ENCODE measurements around the gene SRSF9.
"Not testable (repeated sequence)": the region's sequence is repeated elsewhere in the genome, so short reads cannot be mapped to it uniquely, and the experiment has no call there.

Gene SRSF9

GRCh38 chr12:120481022-120481767, 11.6 kb upstream of the SRSF9 start:
- no peak for DNase-seq (ENCODE audit: low read depth)

DNA sequence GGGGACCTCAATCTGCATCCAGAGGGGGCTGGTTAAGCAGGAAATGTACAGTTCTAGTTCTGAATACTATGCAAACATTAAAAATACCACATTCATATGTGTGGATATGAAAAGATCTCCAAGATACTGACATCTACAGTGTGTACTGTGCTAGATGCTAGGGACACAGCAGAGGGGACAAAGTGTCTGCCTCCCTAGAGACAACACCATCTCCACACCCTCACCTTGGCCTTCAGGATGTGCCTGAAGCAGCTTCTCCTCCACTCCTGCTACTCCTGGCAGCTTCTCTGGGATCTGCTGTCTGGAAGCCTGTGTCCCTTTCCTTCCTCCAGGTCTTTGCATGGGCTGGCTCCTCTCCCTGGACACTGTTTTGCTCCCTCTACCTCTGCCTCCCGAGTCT, 10.7 kb upstream of the SRSF9 start:
- DNase-seq (ENCODE audit: low read depth) = no peak

DNA sequence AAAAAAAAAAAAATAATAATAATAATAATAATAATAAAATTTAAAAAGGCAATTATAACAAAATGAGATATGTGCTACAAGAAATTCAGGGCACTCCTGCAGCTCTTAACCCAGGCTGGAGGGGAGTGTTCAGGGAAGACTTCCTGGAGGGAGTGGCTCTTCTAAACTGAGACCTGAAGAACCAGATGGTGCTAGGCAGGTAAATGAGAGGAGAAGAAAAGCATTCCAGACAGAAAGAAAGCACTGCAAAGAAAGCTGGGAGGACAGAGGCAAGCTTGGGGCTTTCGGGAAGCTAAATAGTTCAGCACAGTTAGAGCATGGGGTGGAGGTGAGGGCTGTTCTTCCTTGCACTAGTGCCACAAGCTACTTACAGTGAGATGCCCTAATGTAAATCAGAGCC, 9.9 kb upstream of the SRSF9 start:
- DNase-seq (ENCODE audit: low read depth) = no peak

- DNase-seq (ENCODE audit: low read depth) = no peak
Observed at GRCh38 chr12:120475643-120476042, 6.1 kb upstream of the SRSF9 start.

GRCh38 chr12:120474616-120474960, 5.0 kb upstream of the SRSF9 start:
- DNase-seq (ENCODE audit: low read depth) = no peak

DNA sequence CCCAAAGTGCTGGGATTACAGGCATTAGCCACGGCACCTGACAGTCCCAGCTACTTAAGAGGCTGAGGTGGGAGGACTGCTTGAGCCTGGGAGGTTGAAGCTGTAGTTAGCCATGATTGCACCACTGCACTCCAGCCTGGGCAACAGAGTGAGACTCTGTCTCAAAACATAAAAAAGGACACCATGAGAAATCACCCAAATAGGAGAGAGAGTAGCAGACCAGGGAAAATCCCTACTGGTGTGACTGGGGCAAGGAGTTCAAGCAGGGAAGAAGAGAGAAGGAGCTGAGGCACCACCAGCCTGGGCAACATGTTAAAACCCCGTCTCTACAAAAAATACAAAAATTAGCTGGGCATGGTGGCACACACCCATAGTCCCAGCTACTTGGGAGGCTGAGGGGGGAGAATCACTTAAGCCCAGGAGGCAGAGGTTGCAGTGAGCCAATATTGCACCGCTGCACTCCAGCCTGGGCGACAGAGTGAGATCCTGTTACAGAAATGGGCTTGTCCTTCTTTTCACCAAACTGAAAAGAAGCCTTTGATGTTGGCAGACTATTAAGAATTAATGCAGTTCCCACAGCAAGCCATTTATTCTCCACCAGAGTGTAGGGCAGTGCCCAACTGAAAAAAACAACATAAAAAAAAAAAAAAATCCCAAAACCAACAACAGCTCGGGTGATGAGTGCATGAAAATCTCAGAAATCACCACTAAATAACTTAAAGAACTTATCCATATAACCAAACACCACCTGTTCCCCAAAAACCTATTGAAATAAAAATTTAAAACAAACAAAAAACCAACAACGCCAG, 4.5 kb upstream of the SRSF9 start:
- DNase-seq (ENCODE audit: low read depth) = no peak

DNA sequence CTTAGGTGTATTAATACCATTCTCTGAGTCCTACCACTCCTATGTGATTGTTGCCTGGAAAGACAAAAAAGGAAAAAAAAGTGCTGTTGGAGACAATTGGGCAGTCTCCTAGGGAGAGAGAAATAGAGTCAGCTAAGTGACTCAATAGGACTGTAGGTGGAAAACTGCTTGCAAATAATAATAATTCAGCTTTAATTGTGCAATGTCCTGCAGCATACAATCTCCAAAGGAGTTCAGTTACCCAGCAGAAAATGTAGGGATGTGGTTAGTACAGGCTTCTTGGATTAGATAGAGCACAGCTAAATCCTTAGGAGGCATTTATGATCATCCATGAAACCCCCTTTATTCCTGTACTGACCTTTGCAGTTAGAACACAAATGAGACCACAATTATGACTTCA, 3.0 kb upstream of the SRSF9 start:
- DNase-seq (ENCODE audit: low read depth) = no peak

- no peak for DNase-seq (ENCODE audit: low read depth)
Observed at GRCh38 chr12:120470150-120470784, 719 bp upstream of the SRSF9 start.

- peak; percentile 47 for DNase-seq (ENCODE audit: low read depth)
Observed at GRCh38 chr12:120468821-120469449, 613 bp downstream of the SRSF9 start.

GRCh38 chr12:120468325-120468820, 1.2 kb downstream of the SRSF9 start:
- no peak for DNase-seq (ENCODE audit: low read depth)

GRCh38 chr12:120467439-120467838, 2.1 kb downstream of the SRSF9 start:
- no peak for DNase-seq (ENCODE audit: low read depth)

GRCh38 chr12:120466560-120467315, 2.8 kb downstream of the SRSF9 start:
- DNase-seq (ENCODE audit: low read depth) = no peak

DNA sequence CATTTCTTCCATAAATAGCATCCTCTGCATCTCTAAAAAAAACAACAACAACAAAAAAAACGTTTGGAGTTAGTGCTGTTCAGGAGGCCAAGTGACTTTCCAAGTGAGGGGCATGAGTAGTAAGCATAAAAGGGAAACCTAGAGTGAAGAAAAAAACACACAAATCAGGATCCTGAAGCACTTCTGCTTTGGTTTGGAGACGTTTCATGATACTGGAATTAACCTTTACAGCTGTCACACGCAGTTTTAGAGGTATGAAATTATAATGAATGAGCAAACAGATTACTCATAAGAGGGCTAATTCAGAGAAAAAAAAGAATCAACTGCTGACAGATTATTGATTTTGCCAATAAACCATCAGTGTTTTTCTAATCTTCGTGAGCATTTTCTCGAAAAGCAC, 3.8 kb downstream of the SRSF9 start:
- DNase-seq (ENCODE audit: low read depth) = no peak

- no peak for DNase-seq (ENCODE audit: low read depth)
Observed at GRCh38 chr12:120463712-120464111, 5.8 kb downstream of the SRSF9 start.

DNA sequence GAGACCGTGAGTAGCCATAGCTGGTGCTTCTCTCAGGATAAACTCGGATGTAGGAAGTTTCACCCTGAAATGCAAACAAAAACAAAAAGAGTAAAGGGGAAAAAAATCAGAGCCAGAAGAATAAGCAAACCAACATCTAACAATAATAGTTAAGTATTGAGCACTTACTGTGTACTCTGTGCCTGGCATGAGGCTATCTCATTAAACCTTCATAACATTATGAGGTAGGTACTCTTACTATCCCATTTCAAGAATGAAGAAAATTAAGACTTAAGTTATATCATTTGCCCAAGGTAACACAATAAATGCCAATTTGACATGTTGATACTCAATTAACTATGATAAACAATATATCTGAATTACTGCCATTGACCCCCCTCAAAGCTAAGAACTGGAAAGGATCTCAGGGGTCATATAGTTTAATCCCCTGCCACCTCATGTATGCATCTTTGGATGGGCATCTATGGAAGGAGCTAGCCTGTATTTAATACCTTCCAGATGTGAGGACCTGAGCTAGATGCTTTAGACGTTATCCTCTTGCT, 7.4 kb downstream of the SRSF9 start:
- DNase-seq (ENCODE audit: low read depth) = no peak

DNA sequence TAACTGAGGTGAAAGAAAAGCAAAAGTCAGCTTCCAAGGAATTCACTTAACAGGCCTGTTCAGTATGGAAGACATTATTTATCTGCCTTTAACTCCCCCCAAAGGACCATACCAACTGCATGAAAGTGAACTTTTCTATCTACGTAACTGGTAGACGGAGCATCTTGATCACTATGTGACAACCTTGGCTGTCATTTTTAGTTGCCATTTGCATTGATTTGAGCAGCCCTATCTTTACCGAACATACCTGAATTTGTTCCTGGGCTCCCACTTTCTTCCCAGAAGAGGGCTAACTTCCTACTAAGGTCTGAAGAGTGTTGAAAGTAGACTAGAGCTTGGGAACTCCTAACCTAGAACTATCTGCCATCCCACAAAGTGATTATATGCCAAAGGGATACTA, 9.4 kb downstream of the SRSF9 start:
- DNase-seq (ENCODE audit: low read depth) = no peak

GRCh38 chr12:120457133-120457532, 12.4 kb downstream of the SRSF9 start:
- no peak for DNase-seq (ENCODE audit: low read depth)

GRCh38 chr12:120455302-120455701, 14.2 kb downstream of the SRSF9 start:
- DNase-seq (ENCODE audit: low read depth) = no peak

DNA sequence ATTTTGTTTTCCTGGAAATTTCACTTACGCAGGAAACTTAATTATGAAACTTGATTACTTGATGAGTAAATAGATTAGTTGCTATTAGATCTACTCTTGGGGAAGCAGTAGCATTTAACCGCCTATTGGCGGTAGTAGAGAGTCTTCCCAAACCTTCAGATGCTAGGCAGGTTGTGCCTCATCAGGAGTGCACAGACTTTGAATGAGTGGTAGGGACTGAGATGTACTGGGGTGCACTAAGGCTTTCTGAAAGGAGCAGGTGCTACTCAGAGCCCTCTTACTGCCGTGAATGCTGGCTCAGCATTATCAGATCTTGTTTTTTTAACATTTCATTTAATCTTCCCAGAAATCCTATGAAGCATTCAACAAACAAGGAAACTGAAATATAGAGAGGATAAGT, 15.6 kb downstream of the SRSF9 start:
- no peak for DNase-seq (ENCODE audit: low read depth)

DNA sequence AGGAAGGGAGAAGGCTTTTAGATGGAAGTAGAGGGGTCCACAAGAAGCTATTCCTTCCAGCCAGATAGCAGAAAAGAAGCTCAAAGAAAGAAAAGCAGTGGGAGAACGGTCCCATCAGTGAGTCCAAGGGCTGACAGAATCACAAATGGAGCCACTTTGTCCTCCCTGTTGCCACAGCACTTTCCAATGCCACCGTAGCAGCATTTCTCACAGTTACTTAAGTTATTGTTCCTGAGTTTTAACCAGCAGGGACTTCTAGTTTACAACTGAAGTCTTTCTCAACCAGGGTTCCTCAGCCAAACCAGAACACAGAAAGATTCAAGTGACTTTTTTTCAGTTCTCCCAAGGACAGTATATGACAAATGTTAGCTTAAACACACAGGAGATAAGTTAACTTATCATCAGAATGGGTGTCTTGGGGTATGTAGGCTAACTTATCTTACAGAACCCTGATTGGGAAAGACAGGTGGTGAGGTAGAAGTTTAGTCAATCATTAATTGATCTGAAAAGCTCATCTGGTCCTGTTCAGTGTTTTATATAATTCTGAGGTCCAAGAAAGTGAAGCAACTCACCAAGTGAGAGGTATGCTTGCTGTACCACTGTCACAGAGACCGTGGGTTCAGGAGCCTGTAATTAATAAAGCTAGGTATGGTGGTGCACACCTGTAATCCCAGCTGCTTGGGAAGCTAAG, 16.3 kb downstream of the SRSF9 start:
- DNase-seq (ENCODE audit: low read depth) = no peak

DNA sequence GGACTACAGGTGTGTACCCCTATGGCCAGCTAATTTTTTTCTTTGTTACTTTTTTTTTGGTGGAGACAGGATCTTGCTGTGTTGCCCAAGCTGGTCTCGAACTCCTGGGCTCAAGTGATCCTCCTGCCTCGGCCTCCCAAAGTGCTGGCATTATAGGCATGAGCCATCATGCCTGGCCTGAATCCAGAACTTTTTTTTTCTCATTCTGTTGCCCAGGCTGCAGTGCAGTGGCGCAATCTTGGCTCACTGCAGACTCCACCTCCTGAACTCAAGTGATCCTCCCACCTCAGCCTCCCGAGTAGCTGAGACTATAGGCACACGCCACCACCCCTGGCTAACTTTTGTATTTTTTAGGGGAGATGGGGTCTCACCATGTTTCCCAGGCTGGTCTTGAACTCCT, 17.0 kb downstream of the SRSF9 start:
- not testable (repeated sequence) for DNase-seq (ENCODE audit: low read depth)

All from stimulated activated CD8-positive, alpha-beta memory T cell treated with anti-CD3 and anti-CD28 coated beads, Interleukin-12 subunit alpha, Interleukin-12 subunit beta, amount 100 ng/mL, for 4 hours (primary cell).